Measurements from ENCODE around the gene CUBN. TPM values are rescaled to one million over a fixed set of nuclear protein-coding genes. Genes with fewer than 3 reads are reported as not detected.

The CUBN gene
- total and polyA plus RNA-seq, 9 of the 15 experiments (the other 6 are each of a cell fraction or from before 2014, with no cell fraction given), result 0.04 to 0.33 (median 0.09) TPM

GRCh38 chr10:17115683-17116082 lies 13.9 kb downstream of the CUBN start (continued):
- TF ChIP-seq MGA (IDR thresholded peaks at IDR 0.05), result no peak
- TF ChIP-seq ZNF318 (IDR thresholded peaks at IDR 0.05; ENCODE audit: borderline replicate concordance in 1 of 2, low read depth in 1 of 2), result no peak
- no peak for TF ChIP-seq FOXA3 (CRISPR knock-in tag; conservative IDR thresholded peaks at IDR 0.05 in 1 of 2, IDR thresholded peaks at IDR 0.05 in 1 of 2)
- no peak for TF ChIP-seq STAT5B (CRISPR knock-in tag; IDR thresholded peaks at IDR 0.05)
- no peak for TF ChIP-seq WHSC1 (IDR thresholded peaks at IDR 0.05; ENCODE audit: low read length)
- TF ChIP-seq ZBTB2 (IDR thresholded peaks at IDR 0.05), result no peak

Measured in K562 (cell line).